ENCODE measurements around the gene KCNIP4. TPM values are rescaled to one million over a fixed set of nuclear protein-coding genes. Genes with fewer than 3 reads are reported as not detected.

Gene KCNIP4
- total and polyA plus RNA-seq, 2 experiments from 2014 or later = 0.14 to 0.63 TPM

GRCh38 chr4:20895208-20895607, 1053.4 kb downstream of the KCNIP4 start:
- Histone ChIP-seq H3F3A (replicated peaks; ENCODE audit: low read depth) (no peaks in the 10 kb centered on the region), H4K20me1 (replicated peaks; ENCODE audit: insufficient read depth) (no peaks in the 10 kb centered on the region), H2AFZ (no peak overlapping the region), H3K79me2 (replicated peaks; ENCODE audit: insufficient read depth) (no peaks in the 10 kb centered on the region), H3K36me3 (ENCODE audit: insufficient read depth) (no peaks in the 10 kb centered on the region), H3K27me3 (ENCODE audit: insufficient read depth) (no peaks in the 10 kb centered on the region), H3K4me3 (no peak overlapping the region), H3K4me1 (ENCODE audit: insufficient read depth) (no peaks in the 10 kb centered on the region; the same call in 1 of the 2 replicates), H3K27ac (ENCODE audit: low read depth) (no peak overlapping the region), H3K9me2 (ENCODE audit: insufficient read depth) (0 out of 2 replicates have a peak, but pooled peaks cover 7% of the 10 kb centered on the region), H3K4me2 (no peak overlapping the region)
- H3K4me1 Mint-ChIP-seq = no peaks in the 10 kb centered on the region; the same call in 2 of the 3 replicates
- no peak for ATAC-seq
- no peaks in the 10 kb centered on the region for H3K27me3 Mint-ChIP-seq (ENCODE audit: insufficient read depth, low read depth, poor library complexity)
- DNase-seq (ENCODE audit: low spot score) = no peak
- no peaks in the 10 kb centered on the region for H3K36me3 Mint-ChIP-seq (ENCODE audit: low read depth)
- no peaks in the 10 kb centered on the region for H3K9me3 Mint-ChIP-seq
- TF ChIP-seq STAT1 (IDR thresholded peaks at IDR 0.05; ENCODE audit: unreplicated experiment) (no peak), ZNF462 (CRISPR knock-in tag; IDR thresholded peaks at IDR 0.05) (no peak)
- H3K27ac Mint-ChIP-seq = no peak overlapping the region
- no peak overlapping the region for H3K4me3 Mint-ChIP-seq

- no peak for ATAC-seq
- Histone ChIP-seq H2AFZ (no peak overlapping the region), H4K20me1 (replicated peaks; ENCODE audit: insufficient read depth) (no peaks in the 10 kb centered on the region), H3K27ac (ENCODE audit: low read depth) (no peak overlapping the region), H3K9me2 (ENCODE audit: insufficient read depth) (no peaks in the 10 kb centered on the region), H3K4me1 (ENCODE audit: insufficient read depth) (peaks cover 14% of the 10 kb centered on the region), H3K4me2 (no peak overlapping the region), H3K27me3 (ENCODE audit: insufficient read depth) (no peaks in the 10 kb centered on the region), H3F3A (replicated peaks; ENCODE audit: low read depth) (no peaks in the 10 kb centered on the region), H3K79me2 (replicated peaks; ENCODE audit: insufficient read depth) (no peaks in the 10 kb centered on the region), H3K36me3 (ENCODE audit: insufficient read depth) (no peaks in the 10 kb centered on the region), H3K4me3 (no peak overlapping the region)
- Mint-ChIP-seq H3K4me3 (no peak overlapping the region), H3K9me3 (no peaks in the 10 kb centered on the region), H3K36me3 (ENCODE audit: low read depth) (no peaks in the 10 kb centered on the region), H3K4me1 (no peaks in the 10 kb centered on the region; the same call in 2 of the 3 replicates), H3K27ac (peak overlapping the region; percentile 23; the same call in 1 of the 2 replicates), H3K27me3 (ENCODE audit: insufficient read depth, low read depth, poor library complexity) (no peaks in the 10 kb centered on the region)
- no peak for DNase-seq (ENCODE audit: low spot score)
- TF ChIP-seq STAT1 (IDR thresholded peaks at IDR 0.05; ENCODE audit: unreplicated experiment) (no peak), JUNB (IDR thresholded peaks at IDR 0.05; ENCODE audit: unreplicated experiment) (no peak), ZNF114 (CRISPR knock-in tag; IDR thresholded peaks at IDR 0.05) (no peak), REST (IDR thresholded peaks at IDR 0.05; ENCODE audit: unreplicated experiment) (no peak), POLR2AphosphoS5 (IDR thresholded peaks at IDR 0.05; ENCODE audit: low read depth) (no peak), CTCF (conservative IDR thresholded peaks at IDR 0.05; ENCODE audit: low read depth in 2 of 2) (no peak), EZH2 (IDR thresholded peaks at IDR 0.05; ENCODE audit: low read depth, unreplicated experiment) (no peak)
Observed at GRCh38 chr4:20890761-20891160, 1057.8 kb downstream of the KCNIP4 start.
